GM21390 (cell line): ENCODE data around the gene KLK4.

Experiments used
- ATAC-seq: cut with Tn5 transposase; IDR thresholded peaks from one replicate; pipeline ENCODE4 v1.9.1; 2021; ENCODE audit not compliant: unreplicated experiment

The KLK4 gene, protein sequence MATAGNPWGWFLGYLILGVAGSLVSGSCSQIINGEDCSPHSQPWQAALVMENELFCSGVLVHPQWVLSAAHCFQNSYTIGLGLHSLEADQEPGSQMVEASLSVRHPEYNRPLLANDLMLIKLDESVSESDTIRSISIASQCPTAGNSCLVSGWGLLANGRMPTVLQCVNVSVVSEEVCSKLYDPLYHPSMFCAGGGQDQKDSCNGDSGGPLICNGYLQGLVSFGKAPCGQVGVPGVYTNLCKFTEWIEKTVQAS

GRCh38 chr19:50911206-50912101 lies at the start of gene KLK4:
Gene KLK4, minus strand, starts transcription at chr19:50911395. Its CDS starts 657 bp downstream, at chr19:50910738.
- ATAC-seq = no peak

- ATAC-seq = no peak
Measured at GRCh38 chr19:50959731-50960500, 48.7 kb upstream of the KLK4 start.

DNA sequence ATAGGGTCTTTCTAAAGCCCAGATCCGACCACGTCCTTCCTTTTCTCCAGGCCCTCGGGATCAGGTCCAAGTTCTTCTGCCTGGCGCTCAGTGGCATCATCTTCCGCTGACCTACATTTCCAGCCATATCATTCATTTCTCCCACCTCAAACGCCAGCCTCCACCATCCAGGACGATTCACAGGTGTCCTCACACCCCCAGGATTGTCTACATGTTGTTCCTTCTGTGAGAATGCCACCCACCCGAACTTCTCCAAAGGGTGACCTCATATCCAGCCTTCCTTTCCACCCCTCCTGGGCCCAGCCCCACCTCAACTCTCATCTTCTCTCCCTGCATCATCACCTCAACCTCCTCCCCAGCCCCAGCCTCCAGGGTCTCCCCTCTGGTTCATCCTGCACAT lies 46.4 kb upstream of the KLK4 start:
- no peak for ATAC-seq

DNA sequence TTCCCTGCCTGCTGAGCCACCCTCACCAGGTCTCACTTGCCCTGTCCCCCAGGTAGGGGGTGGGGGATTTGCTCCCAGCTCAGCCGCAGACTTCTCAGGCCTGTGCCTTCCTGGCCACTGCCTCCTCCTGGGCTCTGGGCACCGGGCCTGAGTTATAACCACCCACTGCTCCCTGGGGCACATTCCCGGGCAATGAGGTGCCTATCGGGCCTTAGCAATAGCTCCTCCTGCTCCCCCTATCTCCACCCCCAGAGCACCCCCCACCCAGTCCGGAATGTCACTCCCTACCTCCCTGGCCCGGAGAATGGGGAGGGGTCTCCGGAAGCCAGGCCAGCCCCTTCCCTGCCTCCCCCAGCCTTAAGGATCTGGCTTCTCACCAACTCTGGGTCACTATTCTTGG lies 41.7 kb upstream of the KLK4 start, which contains the start of gene KLK5:
KLK5 (minus strand) TSS at position 129 of the 400 bp plus-strand sequence. CDS start 381 bp downstream, outside the sequence.
- ATAC-seq = no peak

DNA sequence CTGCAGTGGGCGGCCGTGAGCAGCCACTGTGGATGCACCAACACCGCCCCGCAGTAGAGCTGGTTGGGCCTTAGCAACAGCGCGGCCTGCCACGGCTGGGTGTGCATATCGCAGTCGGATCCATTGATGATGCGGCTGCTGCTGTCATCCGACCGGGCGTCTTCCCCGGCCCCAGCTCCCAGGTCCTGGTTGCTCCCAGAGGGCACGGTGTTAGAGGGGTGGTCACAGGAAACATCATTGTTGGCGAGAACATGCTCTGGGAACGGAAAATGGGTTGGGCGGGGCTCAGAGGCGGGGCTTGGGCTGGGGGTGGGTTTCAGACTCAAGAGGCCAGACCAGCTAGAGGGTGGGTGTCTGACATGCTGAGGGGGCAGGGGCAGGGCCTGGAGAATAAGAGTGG lies 38.7 kb upstream of the KLK4 start:
- ATAC-seq = no peak

DNA sequence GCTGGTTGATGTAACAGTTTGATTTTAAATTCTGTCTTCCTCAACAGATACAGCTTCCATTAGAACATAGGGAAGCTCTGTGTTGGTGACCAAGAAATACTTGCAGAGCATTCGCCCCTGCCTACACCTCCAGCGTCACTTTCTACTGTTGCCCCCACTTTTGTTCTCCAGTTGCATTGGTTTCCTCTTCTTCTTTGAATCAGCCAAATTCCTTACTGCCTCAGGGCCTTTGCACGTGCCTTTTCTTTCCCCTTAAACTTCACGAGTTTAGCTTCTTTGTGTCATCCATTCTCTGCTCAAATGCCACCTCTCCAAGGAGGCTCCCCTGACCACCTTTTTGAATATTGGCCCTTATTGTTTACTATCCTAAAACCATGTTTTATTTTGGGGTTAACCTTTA lies 35.9 kb upstream of the KLK4 start:
- ATAC-seq = no peak

DNA sequence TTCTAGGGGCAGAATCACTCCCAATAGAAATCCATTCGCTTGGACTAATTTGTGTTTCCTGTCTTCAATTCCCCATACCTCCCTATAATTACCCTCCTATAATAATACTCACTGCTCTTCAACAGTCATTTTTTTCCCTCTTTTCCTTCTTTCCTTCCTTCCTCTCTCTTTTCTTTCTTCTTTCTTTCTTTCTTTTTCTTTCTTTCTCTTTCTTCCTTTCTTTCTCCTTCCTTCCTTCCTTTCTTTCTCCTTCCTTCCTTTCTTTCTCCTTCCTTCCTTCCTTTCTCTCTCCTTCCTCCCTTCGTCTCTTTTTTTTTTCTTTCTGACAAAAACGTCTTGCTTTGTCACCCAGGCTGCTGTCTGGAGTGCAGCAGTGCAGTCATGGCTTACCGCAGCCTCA lies 33.6 kb upstream of the KLK4 start:
- no peak for ATAC-seq

- ATAC-seq = no peak
Measured at GRCh38 chr19:50943074-50943828, 32.1 kb upstream of the KLK4 start.

- ATAC-seq = no peak
Measured at GRCh38 chr19:50939596-50939995, 28.4 kb upstream of the KLK4 start.

DNA sequence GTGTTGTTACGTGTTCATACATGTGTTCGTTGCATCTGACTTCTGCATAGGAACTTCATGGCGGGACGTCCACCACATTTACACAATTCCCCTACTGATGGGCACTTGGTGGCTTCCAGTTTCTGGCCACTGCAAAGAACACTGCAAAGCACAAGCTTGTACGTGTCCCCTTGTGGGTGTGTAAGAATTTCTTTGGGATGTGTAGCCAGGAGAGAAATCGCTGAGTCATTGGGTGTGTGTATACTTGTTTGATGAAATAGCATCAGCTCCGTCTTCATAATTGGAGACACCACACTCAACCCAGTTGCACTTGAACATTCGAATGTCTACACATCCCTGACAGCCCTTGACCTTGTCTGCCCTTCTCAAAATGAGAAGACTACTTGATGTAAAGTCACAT lies 22.4 kb upstream of the KLK4 start:
- ATAC-seq = no peak

DNA sequence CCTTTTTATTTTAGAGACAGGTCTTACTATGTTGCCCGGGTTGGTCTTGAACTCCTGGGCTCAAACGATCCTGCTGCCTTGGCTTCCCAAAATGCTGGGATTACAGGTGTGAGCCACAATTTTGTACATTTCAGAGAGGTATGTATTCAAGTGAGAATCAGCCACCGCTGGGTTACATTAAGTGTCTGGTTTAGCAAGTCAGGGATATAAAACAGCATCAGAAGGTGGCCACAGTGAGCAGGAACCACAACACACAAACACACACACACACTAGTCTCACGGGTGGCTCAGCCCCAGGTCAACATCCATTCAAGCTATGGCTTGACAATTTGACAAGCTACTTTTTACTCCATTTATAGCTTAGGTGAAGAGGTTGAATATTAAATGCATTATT lies 21.5 kb upstream of the KLK4 start:
- ATAC-seq = no peak

DNA sequence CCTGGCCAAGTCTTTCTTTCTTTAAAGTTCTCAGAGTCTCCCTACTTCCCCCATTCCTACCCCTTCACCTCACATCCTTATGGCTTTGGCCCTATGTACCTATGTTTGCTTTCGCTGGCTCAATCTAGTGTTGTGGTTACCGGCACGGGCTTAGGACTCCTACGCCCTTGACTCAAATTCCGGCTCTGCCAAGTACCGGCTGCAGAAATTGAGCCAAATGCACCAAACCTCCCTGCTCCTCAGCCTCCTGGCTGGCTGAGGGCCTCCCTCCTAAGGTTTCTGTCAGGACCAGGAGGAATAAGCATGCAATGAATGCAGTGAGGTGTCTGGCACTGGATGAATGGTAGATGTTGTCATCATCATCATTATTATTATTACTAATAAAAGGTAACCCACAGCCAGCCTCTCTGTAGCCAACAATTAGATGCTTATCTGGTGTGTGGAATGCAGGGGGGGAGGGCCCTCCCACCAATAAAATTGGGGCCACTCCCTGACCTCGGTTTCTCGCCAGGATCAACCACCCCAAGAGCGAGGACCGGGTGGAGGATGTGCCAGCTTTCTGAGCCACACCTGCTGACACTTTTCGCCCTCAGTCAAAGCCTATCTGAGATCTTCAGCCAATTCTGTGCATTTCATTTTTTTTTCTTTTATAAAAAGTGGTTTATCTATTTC lies 21.0 kb upstream of the KLK4 start:
- ATAC-seq = no peak

GRCh38 chr19:50931023-50931422 lies 19.8 kb upstream of the KLK4 start:
- no peak for ATAC-seq

DNA sequence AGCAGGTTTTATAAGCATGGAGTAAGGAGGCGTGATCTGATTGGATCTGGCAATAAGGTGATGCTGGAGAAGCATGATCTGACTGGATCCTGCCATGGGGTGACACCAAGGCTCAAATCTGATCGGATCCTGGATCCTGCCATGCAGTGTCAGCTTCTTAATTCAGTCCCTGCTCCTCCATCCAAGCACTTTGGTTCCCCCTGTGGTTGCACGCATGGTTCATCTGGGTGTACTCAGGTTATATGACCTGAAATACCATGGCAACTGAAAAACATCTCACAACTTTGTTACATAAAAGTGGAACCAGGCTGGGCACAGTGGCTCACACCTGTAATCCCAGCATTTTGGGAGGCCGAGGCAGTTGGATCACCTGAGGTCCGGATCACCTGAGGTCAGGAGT lies 17.6 kb upstream of the KLK4 start:
- no peak for ATAC-seq

GRCh38 chr19:50926144-50926543 lies 14.9 kb upstream of the KLK4 start:
- ATAC-seq = no peak

GRCh38 chr19:50925734-50926133 lies 14.5 kb upstream of the KLK4 start:
- no peak for ATAC-seq

DNA sequence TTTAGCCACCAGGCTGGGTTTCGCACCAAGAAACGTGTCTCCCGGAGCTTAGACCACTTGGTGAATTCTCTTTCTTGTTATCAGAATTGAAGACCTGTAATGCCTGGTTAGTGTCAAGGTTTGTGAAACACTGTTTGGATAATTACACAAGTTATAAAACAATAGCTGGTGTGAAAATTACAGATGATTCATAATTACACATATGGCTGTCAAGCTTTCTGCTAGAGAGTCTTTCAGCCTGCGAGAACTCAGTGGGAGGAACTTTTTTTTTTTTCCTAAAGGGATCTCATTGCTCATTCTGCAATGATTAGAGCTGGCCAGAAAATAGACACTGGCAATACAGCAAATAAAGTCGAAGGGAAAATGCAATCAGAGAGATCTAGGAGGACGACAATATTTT lies 13.4 kb upstream of the KLK4 start:
- no peak for ATAC-seq

- ATAC-seq = peak; percentile 72
Measured at GRCh38 chr19:50922317-50922853, 11.2 kb upstream of the KLK4 start.

DNA sequence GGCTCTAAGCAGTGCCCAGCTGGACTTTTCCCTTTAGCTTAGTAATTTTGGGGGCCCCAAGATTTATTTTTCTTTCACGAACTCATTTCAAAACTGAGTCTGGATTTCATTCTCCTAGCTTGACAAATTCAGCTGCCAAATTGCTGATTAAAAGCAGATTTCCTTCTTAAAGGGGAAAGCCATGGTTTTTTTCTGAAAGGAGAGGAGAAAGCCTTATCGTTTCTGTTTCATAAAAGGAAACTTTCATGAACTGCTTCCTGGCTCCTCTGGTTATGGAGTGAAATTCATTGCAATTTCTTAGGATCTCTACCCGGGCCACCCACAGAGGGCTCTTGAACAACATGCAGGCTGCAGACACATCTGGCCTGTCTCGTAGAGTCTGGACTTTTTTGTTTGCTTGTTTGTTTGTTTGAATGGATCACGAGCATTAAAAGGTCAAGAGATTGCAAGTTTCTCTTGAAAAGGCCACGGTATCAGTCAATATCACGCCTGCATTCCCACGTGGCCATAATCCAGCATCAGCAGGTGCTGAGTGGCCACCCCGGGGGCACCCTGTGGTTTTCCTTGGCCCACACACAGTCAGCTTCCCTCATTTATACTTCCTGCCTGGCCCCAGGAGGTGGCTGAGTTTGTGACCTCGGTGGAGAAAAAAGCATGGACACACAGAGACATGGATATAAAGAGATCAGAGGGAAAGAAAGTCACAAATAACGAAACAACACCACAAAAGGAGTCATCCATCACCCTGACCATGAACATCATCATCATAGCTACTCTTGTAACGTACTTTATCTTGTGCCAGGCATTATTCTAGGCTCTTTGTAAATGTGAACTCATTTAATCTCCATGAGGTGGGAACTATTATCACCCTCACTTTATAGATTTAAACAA lies 10.5 kb upstream of the KLK4 start:
- ATAC-seq = no peak
